Neutrophil (primary cell): ENCODE data around the gene TEX101.

ENCODE experiments used
- H3K27ac ChIP-seq: fragments of 200-600 bp; sonication (generic); 2 replicates; pipeline ENCODE4 v1.5.1; 2016; ENCODE audit warnings: mild to moderate bottlenecking, moderate library complexity
- H3K27me3 ChIP-seq: fragments of 200-600 bp; sonication (generic); 2 replicates; pipeline ENCODE4 v1.6.0; 2016; ENCODE audit warnings: mild to moderate bottlenecking
- H3K36me3 ChIP-seq: fragments of 200-600 bp; sonication (generic); 2 replicates; pipeline ENCODE4 v1.5.1; 2017
- H3K4me1 ChIP-seq, 2 experiments: fragments of 200-600 bp in 1 of 2; sonication (generic) in 1 of 2; 1 replicate in 1 of 2; 2 replicates in 1 of 2; pipeline versions ENCODE4 v1.5.1 to v1.6.1; 2013 to 2016; ENCODE audit warnings: low read depth in 1 of 2, low read length in 1 of 2, mild to moderate bottlenecking in 1 of 2, moderate library complexity in 1 of 2; ENCODE audit not compliant: control insufficient read depth in 1 of 2, insufficient read depth in 1 of 2
- H3K4me3 ChIP-seq, 2 experiments: fragments of 200-600 bp in 1 of 2; sonication (generic) in 1 of 2; 1 replicate in 1 of 2; 2 replicates in 1 of 2; pipeline ENCODE4 v1.5.1; 2013 to 2016; ENCODE audit warnings: low read depth in 1 of 2, low read length in 1 of 2, mild to moderate bottlenecking in 1 of 2, moderate library complexity in 1 of 2
- H3K9me3 ChIP-seq: fragments of 200-600 bp; sonication (generic); 2 replicates; pipeline ENCODE4 v1.5.1; 2016
- CTCF ChIP-seq: fragments of 200-600 bp; sonication (generic); IDR thresholded peaks from 2 replicates; pipeline ENCODE4 v1.5.1; 2016; ENCODE audit warnings: antibody characterized with exemption

Gene TEX101

GRCh38 chr19:43412441-43412840 lies 2.2 kb upstream of the TEX101 start:
- Histone ChIP-seq H3K4me1 (peaks cover 32 to 35% of the 10 kb centered on the region in 2 experiments), H3K36me3 (no peaks in the 10 kb centered on the region), H3K4me3 (no peak overlapping the region), H3K27ac (no peak overlapping the region), H3K9me3 (no peaks in the 10 kb centered on the region), H3K27me3 (no peaks in the 10 kb centered on the region)
- TF ChIP-seq CTCF = no peak

GRCh38 chr19:43416951-43417623 lies 2.4 kb downstream of the TEX101 start:
- no peaks in the 10 kb centered on the region for H3K27me3 ChIP-seq
- no peak overlapping the region for H3K4me3 ChIP-seq
- H3K9me3 ChIP-seq = no peaks in the 10 kb centered on the region
- no peak for TF ChIP-seq CTCF
- peaks cover 13 to 15% of the 10 kb centered on the region in 2 experiments for H3K4me1 ChIP-seq
- no peak overlapping the region for H3K27ac ChIP-seq
- no peaks in the 10 kb centered on the region for H3K36me3 ChIP-seq

- Histone ChIP-seq H3K27ac (no peak overlapping the region), H3K36me3 (no peaks in the 10 kb centered on the region), H3K9me3 (no peaks in the 10 kb centered on the region), H3K27me3 (no peaks in the 10 kb centered on the region), H3K4me3 (no peak overlapping the region), H3K4me1 (peaks cover 20 to 25% of the 10 kb centered on the region in 2 experiments)
- no peak for TF ChIP-seq CTCF
These were observed 6.3 kb downstream of the TEX101 start for GRCh38 chr19:43420954-43421353.

GRCh38 chr19:43422000-43422688 lies 7.5 kb downstream of the TEX101 start:
- H3K9me3 ChIP-seq = no peaks in the 10 kb centered on the region
- no peak overlapping the region for H3K27ac ChIP-seq
- no peak overlapping the region for H3K4me3 ChIP-seq
- peaks cover 19 to 25% of the 10 kb centered on the region in 2 experiments for H3K4me1 ChIP-seq
- no peaks in the 10 kb centered on the region for H3K27me3 ChIP-seq
- H3K36me3 ChIP-seq = no peaks in the 10 kb centered on the region
- TF ChIP-seq CTCF = no peak

- H3K4me1 ChIP-seq = peaks cover 20 to 27% of the 10 kb centered on the region in 2 experiments
- no peaks in the 10 kb centered on the region for H3K9me3 ChIP-seq
- H3K27me3 ChIP-seq = no peaks in the 10 kb centered on the region
- no peak overlapping the region for H3K27ac ChIP-seq
- H3K4me3 ChIP-seq = no peak overlapping the region
- no peak for TF ChIP-seq CTCF
- no peaks in the 10 kb centered on the region for H3K36me3 ChIP-seq
These were observed 8.0 kb downstream of the TEX101 start for GRCh38 chr19:43422689-43423066.
